Activated CD4-positive, alpha-beta T cell treated with anti-CD3 and anti-CD28 coated beads, Interleukin-2, amount 50 U/mL, for 1 hour (primary cell): ENCODE results near the gene PRAME.
"Not testable (repeated sequence)": the region's sequence is repeated elsewhere in the genome, so short reads cannot be mapped to it uniquely, and the experiment has no call there.

Source experiments
- DNase-seq: peaks from one replicate; pipeline ENCODE4 v3.0.0-alpha.2; 2020

PRAME gene

GRCh38 chr22:22550789-22551434, 8.2 kb downstream of the PRAME start:
- DNase-seq, result no peak

- DNase-seq, result no peak
These were observed 10.2 kb downstream of the PRAME start for GRCh38 chr22:22548910-22549309.

GRCh38 chr22:22548317-22548716, 10.7 kb downstream of the PRAME start:
- no peak for DNase-seq

GRCh38 chr22:22547692-22548300, 11.3 kb downstream of the PRAME start:
- no peak for DNase-seq

- no peak for DNase-seq
These were observed 11.8 kb downstream of the PRAME start for GRCh38 chr22:22547226-22547625.

GRCh38 chr22:22546490-22546889, 12.6 kb downstream of the PRAME start:
- no peak for DNase-seq

GRCh38 chr22:22545084-22545483, 14.0 kb downstream of the PRAME start:
- DNase-seq, result no peak

GRCh38 chr22:22538226-22538989, 20.7 kb downstream of the PRAME start:
- no peak for DNase-seq

GRCh38 chr22:22536916-22537315, 22.1 kb downstream of the PRAME start:
- DNase-seq, result no peak

GRCh38 chr22:22536515-22536914, 22.6 kb downstream of the PRAME start:
- no peak for DNase-seq

- DNase-seq, result no peak
These were observed 23.4 kb downstream of the PRAME start for GRCh38 chr22:22535662-22536061.

GRCh38 chr22:22534604-22535415, 24.3 kb downstream of the PRAME start:
- DNase-seq, result no peak

GRCh38 chr22:22533863-22534262, 25.2 kb downstream of the PRAME start:
- DNase-seq, result no peak

- no peak for DNase-seq
These were observed 25.6 kb downstream of the PRAME start for GRCh38 chr22:22533417-22533816.

- not testable (repeated sequence) for DNase-seq
These were observed 26.5 kb downstream of the PRAME start for GRCh38 chr22:22532547-22533071.

GRCh38 chr22:22531770-22532546, 27.1 kb downstream of the PRAME start:
- no peak for DNase-seq

- no peak for DNase-seq
These were observed 30.3 kb downstream of the PRAME start for GRCh38 chr22:22528780-22529179.

- no peak for DNase-seq
These were observed 31.8 kb downstream of the PRAME start for GRCh38 chr22:22527312-22527711.

GRCh38 chr22:22526125-22526912, 32.7 kb downstream of the PRAME start:
- DNase-seq, result no peak

GRCh38 chr22:22523494-22523893, 35.6 kb downstream of the PRAME start:
- no peak for DNase-seq

- no peak for DNase-seq
These were observed 37.4 kb downstream of the PRAME start for GRCh38 chr22:22521631-22522030.
